Right renal pelvis (tissue), 4 donors: ENCODE data around the gene ZNF93. TPM values are rescaled to one million over a fixed set of nuclear protein-coding genes. Genes with fewer than 3 reads are reported as not detected.
"Not testable (repeated sequence)": the region's sequence is repeated elsewhere in the genome, so short reads cannot be mapped to it uniquely, and the experiment has no call there.

Source experiments
- DNase-seq, 4 donors: peaks; one replicate each; pipeline ENCODE4 v3.0.0-alpha.2; 2013; ENCODE audit warnings: low read depth in 4 of 4, low spot score in 3 of 4, missing footprints in 1 of 4
- polyA plus RNA-seq, 4 donors: library from polyadenylated mRNA; unstranded; fragments of 120-200 nt; gene quantifications; one replicate each; pipeline ENCODE4 v1.2.1, GENCODE V29; 2013; ENCODE audit not compliant: insufficient read length in 4 of 4

Gene ZNF93
- polyA plus RNA-seq, 4 donors: 16.9 to 21.2 (median 19.8) TPM

DNA sequence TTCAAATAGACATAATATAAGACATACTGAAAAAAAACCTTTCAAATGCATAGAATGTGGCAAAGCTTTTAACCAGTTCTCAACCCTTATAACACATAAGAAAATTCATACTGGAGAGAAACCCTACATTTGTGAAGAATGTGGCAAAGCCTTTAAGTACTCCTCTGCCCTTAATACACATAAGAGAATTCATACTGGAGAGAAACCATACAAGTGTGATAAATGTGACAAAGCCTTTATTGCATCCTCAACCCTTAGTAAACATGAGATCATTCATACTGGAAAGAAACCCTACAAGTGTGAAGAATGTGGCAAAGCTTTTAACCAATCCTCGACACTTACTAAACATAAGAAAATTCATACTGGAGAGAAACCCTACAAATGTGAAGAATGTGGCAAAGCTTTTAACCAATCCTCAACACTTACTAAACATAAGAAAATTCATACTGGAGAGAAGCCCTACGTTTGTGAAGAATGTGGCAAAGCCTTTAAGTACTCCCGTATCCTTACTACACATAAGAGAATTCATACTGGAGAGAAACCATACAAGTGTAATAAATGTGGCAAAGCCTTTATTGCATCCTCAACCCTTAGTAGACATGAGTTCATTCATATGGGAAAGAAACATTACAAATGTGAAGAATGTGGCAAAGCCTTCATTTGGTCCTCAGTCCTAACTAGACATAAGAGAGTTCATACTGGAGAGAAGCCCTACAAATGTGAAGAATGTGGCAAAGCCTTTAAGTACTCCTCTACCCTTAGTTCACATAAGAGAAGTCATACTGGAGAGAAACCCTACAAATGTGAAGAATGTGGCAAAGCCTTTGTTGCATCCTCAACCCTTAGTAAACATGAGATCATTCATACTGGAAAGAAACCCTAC, 32.9 kb downstream of the ZNF93 start:
- DNase-seq: not testable (repeated sequence)

DNA sequence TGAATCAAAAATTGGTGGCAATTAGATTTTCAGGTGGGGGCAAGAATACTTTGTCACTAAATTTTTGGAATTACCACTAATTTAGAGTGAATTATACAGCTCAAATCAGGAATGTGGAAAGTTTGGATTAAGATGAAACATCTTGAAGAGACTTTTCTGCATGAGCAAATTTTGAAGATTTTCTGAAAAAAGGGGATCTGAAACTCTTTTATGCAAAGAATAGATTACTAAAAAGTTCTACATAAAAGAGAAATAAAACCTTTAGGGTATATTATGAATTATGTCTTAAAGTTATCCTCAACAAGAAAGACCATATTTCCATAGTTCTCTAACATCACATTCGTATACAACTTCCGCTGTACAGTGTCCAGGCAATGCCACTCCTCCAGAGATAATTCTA, 36.7 kb downstream of the ZNF93 start:
- no peak for DNase-seq

GRCh38 chr19:19938449-19938848, 37.7 kb downstream of the ZNF93 start:
- no peak for DNase-seq

DNA sequence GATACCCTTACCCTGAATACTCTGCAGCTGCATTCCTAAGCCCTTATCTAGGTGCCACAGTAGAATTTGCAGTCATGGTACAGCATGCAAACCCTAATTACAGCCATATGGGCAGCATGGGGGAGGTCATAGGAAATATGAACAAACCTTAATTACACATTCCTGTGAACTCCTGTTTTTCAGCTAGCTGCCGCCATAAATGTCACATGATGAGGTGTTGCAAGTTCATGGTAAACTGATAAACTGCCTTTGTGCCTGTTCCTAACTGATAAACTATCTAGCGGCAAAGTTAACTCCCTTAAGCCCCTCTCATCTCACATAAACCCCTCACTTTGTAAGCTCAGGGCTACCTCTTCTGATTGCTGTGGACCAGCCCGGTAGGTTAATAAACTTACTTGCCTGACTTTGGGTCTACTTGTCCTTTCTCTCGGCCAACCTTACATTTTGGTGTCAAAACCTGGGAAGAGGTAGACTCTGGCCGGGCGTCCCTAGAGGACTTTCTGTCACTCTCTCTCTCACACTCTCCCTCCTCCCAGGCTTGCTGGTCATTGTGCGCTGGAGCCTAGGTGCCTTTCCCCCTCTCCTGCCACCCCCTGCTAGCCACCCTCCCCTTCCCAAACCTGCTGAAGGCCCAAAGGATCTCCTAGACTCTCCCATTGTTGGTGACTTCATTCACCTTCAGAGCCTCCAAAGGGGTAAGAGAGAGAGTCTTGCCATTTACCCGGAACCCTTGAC, 43.3 kb downstream of the ZNF93 start:
- no peak for DNase-seq

DNA sequence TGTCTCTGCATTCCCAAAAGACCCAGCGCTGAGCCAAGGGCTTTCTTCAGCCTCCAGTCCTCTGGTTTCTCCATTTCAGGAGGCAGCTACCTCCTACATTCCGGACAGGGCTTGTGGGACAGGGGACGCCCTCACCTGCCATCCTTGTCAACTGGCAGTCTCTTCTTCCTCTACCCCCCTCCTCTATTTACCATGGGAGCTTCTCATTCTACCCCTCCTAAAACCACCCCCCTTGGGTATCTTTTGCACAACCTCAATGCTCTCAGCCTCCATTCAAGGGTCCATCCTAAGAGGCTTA, 43.8 kb downstream of the ZNF93 start:
- DNase-seq: no peak

- DNase-seq: no peak
Observed at GRCh38 chr19:19946226-19946625, 45.5 kb downstream of the ZNF93 start.

DNA sequence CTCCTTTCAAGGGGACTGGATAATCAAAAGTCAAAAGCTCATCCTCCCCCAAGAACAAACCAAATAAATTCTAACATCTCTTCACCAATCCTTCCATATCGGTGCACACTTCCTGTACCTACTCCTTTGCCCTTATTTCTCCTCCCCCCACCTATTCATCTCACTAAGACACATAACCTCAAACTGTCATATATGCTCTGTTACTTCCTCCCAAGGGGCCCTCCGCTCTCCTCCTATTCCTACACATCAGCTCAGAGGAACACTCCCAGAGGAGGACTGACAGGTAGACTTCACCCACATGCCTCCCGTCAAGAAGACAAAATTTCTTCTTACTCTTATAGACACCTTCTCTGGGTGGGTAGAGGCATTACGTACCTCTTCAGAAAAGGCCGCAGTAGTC, 48.1 kb downstream of the ZNF93 start:
- DNase-seq: no peak

DNA sequence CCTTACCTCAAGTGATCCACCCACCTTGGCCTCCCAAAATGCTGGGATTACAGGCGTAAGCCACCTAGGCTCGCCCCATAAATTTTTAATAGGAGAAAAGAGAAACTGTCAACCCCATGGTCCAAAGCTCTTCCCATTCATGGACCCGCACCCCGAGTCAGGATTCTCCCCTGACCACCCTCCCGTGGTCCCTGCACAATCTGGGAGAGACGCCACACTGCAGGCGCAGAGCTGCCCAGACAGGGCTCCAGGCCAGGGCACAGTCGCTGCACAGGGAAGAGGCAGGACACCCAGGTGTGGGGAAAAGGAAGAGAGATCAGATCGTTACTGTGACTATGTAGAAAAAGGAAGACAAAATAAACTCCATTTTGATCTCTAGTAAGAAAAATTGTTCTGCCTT, 54.5 kb downstream of the ZNF93 start:
- DNase-seq: no peak

- no peak for DNase-seq
Observed at GRCh38 chr19:19956434-19957075, 55.8 kb downstream of the ZNF93 start.

GRCh38 chr19:19957766-19958165, 57.0 kb downstream of the ZNF93 start:
- DNase-seq: not testable (repeated sequence)

GRCh38 chr19:19959151-19959799, 58.5 kb downstream of the ZNF93 start:
- DNase-seq: peak; percentile 49 to 56 (median 52)

GRCh38 chr19:19964416-19964815, 63.7 kb downstream of the ZNF93 start:
- DNase-seq: no peak

- not testable (repeated sequence) for DNase-seq
Observed at GRCh38 chr19:19966126-19966525, 65.4 kb downstream of the ZNF93 start.

- DNase-seq: no peak
Observed at GRCh38 chr19:19966862-19967261, 66.1 kb downstream of the ZNF93 start.

Other genes starting within 250 kb of the ZNF93 start
- gene ATP13A1, start 237.3 kb upstream of the ZNF93 start, polyA plus RNA-seq: 10 to 100 TPM; 41.0 to 59.1 (median 53.0) TPM
- gene ZNF101, start 232.1 kb upstream of the ZNF93 start, polyA plus RNA-seq: 10 to 100 TPM; 16.5 to 17.5 (median 16.8) TPM
- gene ZNF14, start 167.8 kb upstream of the ZNF93 start, polyA plus RNA-seq: 10 to 100 TPM; 14.5 to 17.8 (median 16.9) TPM
- gene ZNF506, start 79.2 kb upstream of the ZNF93 start, polyA plus RNA-seq: 10 to 100 TPM; 23.3 to 42.5 (median 34.5) TPM
- gene ZNF253, start 35.1 kb upstream of the ZNF93 start, polyA plus RNA-seq: 10 to 100 TPM; 27.9 to 45.2 (median 40.1) TPM
- 10 to 100 TPM; 13.0 to 16.6 (median 16.1) TPM for gene ZNF682, start 138.6 kb downstream of the ZNF93 start, polyA plus RNA-seq
- 10 to 100 TPM; 12.4 to 17.8 (median 13.2) TPM for gene ZNF90, start 177.1 kb downstream of the ZNF93 start, polyA plus RNA-seq